Upper lobe of left lung (tissue), 6 donors: ENCODE measurements around the gene WDR47. TPM values are rescaled to one million over a fixed set of nuclear protein-coding genes. Genes with fewer than 3 reads are reported as not detected.
"Not testable (repeated sequence)": the region's sequence is repeated elsewhere in the genome, so short reads cannot be mapped to it uniquely, and the experiment has no call there.

Experiments used
- ATAC-seq, 2 donors: fragments of 200-7000 bp; cut with Tn5 transposase; one replicate each; pipeline ENCODE4 v1.9.1; 2022; ENCODE audit warnings: mild to moderate bottlenecking in 2 of 2, moderate library complexity in 2 of 2; ENCODE audit not compliant: low FRiP score in 2 of 2
- DNase-seq, 2 donors: peaks; one replicate each; pipeline ENCODE4 v3.0.0-alpha.2; 2019 to 2020
- H3K27ac ChIP-seq, 4 donors: fragments of 200-600 bp; sonication (generic); one replicate each; pipeline ENCODE4 v1.5.1; 2016 to 2019
- H3K27me3 ChIP-seq, 4 donors: fragments of 200-600 bp; sonication (generic); one replicate each; pipeline ENCODE4 v1.5.1; 2017 to 2019
- H3K36me3 ChIP-seq, 4 donors: fragments of 200-600 bp; sonication (generic); one replicate each; pipeline ENCODE4 v1.5.1; 2016 to 2019
- H3K4me1 ChIP-seq, 4 donors: fragments of 200-600 bp; sonication (generic); one replicate each; pipeline ENCODE4 v1.5.1; 2018 to 2019
- H3K4me3 ChIP-seq, 4 donors: fragments of 200-600 bp; sonication (generic); one replicate each; pipeline ENCODE4 v1.5.1; 2017 to 2019; ENCODE audit warnings: mild to moderate bottlenecking in 2 of 4, moderate library complexity in 1 of 4
- H3K9me3 ChIP-seq, 4 donors: fragments of 200-600 bp; sonication (generic); one replicate each; pipeline ENCODE4 v1.5.1; 2018 to 2019
- EP300 ChIP-seq, 4 donors: sonication (generic); formaldehyde crosslinking; IDR thresholded peaks; one replicate each; pipeline ENCODE4 v1.5.1; 2017; ENCODE audit warnings: antibody characterized with exemption in 4 of 4, control low read depth in 2 of 4
- POLR2A ChIP-seq, 4 donors: fragments of 450-650 bp; IDR thresholded peaks; one replicate each; pipeline ENCODE4 v1.5.1; 2016 to 2017; ENCODE audit warnings: antibody characterized with exemption in 4 of 4, mild to moderate bottlenecking in 2 of 4
- POLR2AphosphoS5 ChIP-seq, 2 donors: sonication (generic); formaldehyde crosslinking; IDR thresholded peaks; one replicate each; pipeline ENCODE4 v1.5.1; 2017; ENCODE audit warnings: antibody characterized with exemption in 2 of 2
- WGBS, 2 donors: methylation state at CpG; one replicate each; pipeline ENCODE4 v1.1.5; 2017 to 2018; 5-methylcytosine and 5-hydroxymethylcytosine counted together
- total RNA-seq, 6 donors: library from RNA; depleted of rRNA in 4 of 6; stranded (reverse); fragments of >200 nt in 4 of 6; gene quantifications; one replicate each; pipeline versions ENCODE4 v1.1.0 to v1.2.1, GENCODE V29; 2016 to 2021
- TF ChIP-seq, protein P1 (sequence below), 6 experiments: fragments of 450-650 bp in 4 of 6; fragments of 200-600 bp in 2 of 6; sonication (generic) in 2 of 6; IDR thresholded peaks; one replicate each; pipeline ENCODE4 v1.5.1; 2016 to 2019; ENCODE audit warnings: antibody characterized with exemption in 6 of 6
- donor health status: DM: no; HTN: no; CAD: no; lungs with moderate emphysema.
- donor health status: DM: no; HTN: yes; CAD: no; lungs with severe emphysema.

The WDR47 gene
- total RNA-seq, 6 donors from 2014 or later: 5.2 to 21.0 (median 13.9) TPM

DNA sequence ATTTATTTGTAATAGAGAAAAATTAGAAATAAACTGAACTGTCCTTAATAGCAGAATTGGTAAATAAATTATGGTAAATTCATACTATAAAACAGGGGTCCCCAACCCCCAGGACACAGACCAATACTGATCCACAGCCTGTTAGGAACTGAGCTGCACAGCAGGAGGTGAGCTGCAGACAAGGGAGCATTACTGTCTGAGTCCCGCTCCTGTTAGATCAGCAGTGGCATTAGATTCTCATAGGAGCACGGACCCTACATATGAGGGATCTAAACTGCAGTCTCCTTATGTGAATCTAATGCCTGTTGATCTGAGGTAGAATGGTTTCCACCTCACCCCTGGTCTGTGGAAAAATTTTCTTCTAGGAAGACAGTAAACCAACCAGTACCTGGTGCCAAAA, 7.5 kb downstream of the WDR47 start:
- no peaks in the 10 kb centered on the region for H3K27me3 ChIP-seq
- TF ChIP-seq POLR2AphosphoS5 (IDR thresholded peaks at IDR 0.05) (no peak), EP300 (IDR thresholded peaks at IDR 0.05) (no peak), POLR2A (IDR thresholded peaks at IDR 0.05) (no peak)
- TF ChIP-seq, protein P1, sequence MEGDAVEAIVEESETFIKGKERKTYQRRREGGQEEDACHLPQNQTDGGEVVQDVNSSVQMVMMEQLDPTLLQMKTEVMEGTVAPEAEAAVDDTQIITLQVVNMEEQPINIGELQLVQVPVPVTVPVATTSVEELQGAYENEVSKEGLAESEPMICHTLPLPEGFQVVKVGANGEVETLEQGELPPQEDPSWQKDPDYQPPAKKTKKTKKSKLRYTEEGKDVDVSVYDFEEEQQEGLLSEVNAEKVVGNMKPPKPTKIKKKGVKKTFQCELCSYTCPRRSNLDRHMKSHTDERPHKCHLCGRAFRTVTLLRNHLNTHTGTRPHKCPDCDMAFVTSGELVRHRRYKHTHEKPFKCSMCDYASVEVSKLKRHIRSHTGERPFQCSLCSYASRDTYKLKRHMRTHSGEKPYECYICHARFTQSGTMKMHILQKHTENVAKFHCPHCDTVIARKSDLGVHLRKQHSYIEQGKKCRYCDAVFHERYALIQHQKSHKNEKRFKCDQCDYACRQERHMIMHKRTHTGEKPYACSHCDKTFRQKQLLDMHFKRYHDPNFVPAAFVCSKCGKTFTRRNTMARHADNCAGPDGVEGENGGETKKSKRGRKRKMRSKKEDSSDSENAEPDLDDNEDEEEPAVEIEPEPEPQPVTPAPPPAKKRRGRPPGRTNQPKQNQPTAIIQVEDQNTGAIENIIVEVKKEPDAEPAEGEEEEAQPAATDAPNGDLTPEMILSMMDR (IDR thresholded peaks at IDR 0.05): no peak
- H3K4me3 ChIP-seq: no peak overlapping the region
- H3K4me1 ChIP-seq: no peaks in the 10 kb centered on the region
- DNase-seq (no peak), ATAC-seq (no peak)
- H3K27ac ChIP-seq: no peak overlapping the region
- no peaks in the 10 kb centered on the region for H3K36me3 ChIP-seq
- WGBS, 2 donors: 95 to 96% methylated on average over 2 of the region's 2 CpGs
- H3K9me3 ChIP-seq: no peaks in the 10 kb centered on the region

DNA sequence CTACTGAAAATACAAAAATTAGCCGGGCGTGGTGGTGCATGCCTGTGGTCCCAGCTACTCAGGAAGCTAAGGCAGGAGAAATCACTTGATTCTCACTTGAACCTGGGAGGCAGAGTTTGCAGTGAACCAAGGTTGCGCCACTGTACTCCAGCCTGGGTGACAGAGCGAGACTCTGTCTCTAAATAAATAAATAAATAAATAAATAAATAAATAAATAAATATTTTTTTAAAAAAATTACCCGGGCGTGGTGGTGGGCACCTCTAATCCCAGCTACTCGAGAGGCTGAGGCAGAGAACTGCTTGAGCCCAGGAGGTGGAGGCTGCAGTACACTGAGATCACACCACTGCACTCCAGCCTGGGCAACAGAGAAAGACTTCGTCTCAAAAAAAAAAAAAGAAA, 12.4 kb downstream of the WDR47 start:
- not testable (repeated sequence) for H3K9me3 ChIP-seq, H3K4me3 ChIP-seq, H3K27me3 ChIP-seq, H3K27ac ChIP-seq, ATAC-seq, H3K36me3 ChIP-seq, DNase-seq, H3K4me1 ChIP-seq
- WGBS, 2 donors: 95 to 97% methylated on average over 8 of the region's 8 CpGs

DNA sequence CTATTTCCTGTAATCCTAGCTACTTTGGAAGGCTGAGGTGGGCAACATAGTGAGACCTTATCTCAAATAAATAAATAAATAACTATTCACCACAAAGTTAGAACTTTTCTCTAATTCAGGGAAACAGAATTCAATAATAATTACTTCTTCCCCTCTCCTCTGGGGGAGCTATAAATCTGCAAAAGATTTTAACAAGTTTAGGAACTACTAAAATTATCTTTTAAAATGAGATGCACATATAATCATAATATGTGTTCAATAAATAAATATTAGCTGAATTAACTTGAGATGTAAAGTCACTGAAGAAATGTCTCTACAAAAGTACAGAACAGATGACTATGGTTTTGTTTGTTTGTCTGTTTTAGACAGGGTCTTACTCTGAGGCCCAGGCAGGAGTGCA, 14.1 kb downstream of the WDR47 start:
- DNase-seq (no peak), ATAC-seq (no peak)
- H3K36me3 ChIP-seq: no peaks in the 10 kb centered on the region
- H3K27ac ChIP-seq: no peak overlapping the region
- TF ChIP-seq EP300 (IDR thresholded peaks at IDR 0.05): no peak
- no peak for TF ChIP-seq POLR2A (IDR thresholded peaks at IDR 0.05)
- no peak for TF ChIP-seq POLR2AphosphoS5 (IDR thresholded peaks at IDR 0.05)
- TF ChIP-seq, protein P1 (IDR thresholded peaks at IDR 0.05): peak in 1 of 6 experiments; percentile 10
- H3K9me3 ChIP-seq: no peaks in the 10 kb centered on the region
- H3K4me3 ChIP-seq: no peak overlapping the region
- no peaks in the 10 kb centered on the region for H3K4me1 ChIP-seq
- H3K27me3 ChIP-seq: no peaks in the 10 kb centered on the region

DNA sequence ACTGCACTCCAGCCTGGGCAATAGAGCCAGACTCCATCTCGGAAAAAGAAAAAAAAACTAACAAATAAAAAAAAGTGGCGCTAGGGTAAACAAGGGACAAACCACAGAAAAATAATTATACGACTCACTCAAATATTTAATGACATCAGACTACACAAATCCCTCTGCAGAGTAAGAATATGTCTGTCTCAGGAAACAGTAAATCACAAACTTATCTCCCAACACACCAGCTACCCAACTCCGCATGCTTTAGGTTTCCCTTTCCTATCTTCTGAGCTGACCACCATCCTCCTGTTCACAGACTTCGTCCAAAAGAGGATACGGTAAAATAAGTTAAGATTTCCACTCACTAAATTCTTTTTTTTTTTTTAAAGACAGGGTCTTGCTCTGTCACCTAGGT, 16.2 kb downstream of the WDR47 start:
- H3K4me1 ChIP-seq: no peaks in the 10 kb centered on the region
- no peak for ATAC-seq
- H3K4me3 ChIP-seq: no peak overlapping the region
- H3K36me3 ChIP-seq: peaks cover 0 to 12% (median 0%) of the 10 kb centered on the region in 4 donors
- no peaks in the 10 kb centered on the region for H3K9me3 ChIP-seq
- 86 to 91% methylated on average over 6 of the region's 6 CpGs for WGBS, 2 donors
- no peak for DNase-seq
- TF ChIP-seq, protein P1 (IDR thresholded peaks at IDR 0.05): no peak
- no peak for TF ChIP-seq POLR2AphosphoS5 (IDR thresholded peaks at IDR 0.05)
- no peak for TF ChIP-seq POLR2A (IDR thresholded peaks at IDR 0.05)
- TF ChIP-seq EP300 (IDR thresholded peaks at IDR 0.05): no peak
- no peak overlapping the region for H3K27ac ChIP-seq
- no peaks in the 10 kb centered on the region for H3K27me3 ChIP-seq

DNA sequence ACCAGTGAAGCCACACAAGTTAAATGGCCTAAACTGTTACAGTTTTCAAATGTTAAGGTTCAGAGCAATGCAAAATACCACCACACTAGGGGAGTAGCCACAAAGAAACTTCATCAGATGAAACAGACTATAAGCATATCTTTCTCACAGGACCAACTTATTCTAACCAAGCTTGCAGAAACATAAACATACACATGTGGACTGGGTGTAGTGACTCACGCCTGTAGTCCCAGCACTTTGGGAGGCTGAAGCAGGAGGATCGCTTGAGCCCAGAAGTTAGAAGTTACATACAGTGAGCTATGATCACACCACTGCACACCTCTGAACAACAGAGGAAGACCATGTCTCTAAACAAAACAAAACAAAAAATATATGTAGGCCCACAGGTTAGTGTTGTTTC, 17.3 kb downstream of the WDR47 start:
- no peak overlapping the region for H3K4me3 ChIP-seq
- ATAC-seq (no peak), DNase-seq (no peak)
- no peak overlapping the region for H3K27ac ChIP-seq
- WGBS, 2 donors: 96% methylated on average over 2 of the region's 2 CpGs
- no peaks in the 10 kb centered on the region for H3K27me3 ChIP-seq
- no peak for TF ChIP-seq POLR2A (IDR thresholded peaks at IDR 0.05)
- H3K36me3 ChIP-seq: peaks cover 0 to 15% (median 0%) of the 10 kb centered on the region in 4 donors
- H3K4me1 ChIP-seq: no peaks in the 10 kb centered on the region
- no peaks in the 10 kb centered on the region for H3K9me3 ChIP-seq

DNA sequence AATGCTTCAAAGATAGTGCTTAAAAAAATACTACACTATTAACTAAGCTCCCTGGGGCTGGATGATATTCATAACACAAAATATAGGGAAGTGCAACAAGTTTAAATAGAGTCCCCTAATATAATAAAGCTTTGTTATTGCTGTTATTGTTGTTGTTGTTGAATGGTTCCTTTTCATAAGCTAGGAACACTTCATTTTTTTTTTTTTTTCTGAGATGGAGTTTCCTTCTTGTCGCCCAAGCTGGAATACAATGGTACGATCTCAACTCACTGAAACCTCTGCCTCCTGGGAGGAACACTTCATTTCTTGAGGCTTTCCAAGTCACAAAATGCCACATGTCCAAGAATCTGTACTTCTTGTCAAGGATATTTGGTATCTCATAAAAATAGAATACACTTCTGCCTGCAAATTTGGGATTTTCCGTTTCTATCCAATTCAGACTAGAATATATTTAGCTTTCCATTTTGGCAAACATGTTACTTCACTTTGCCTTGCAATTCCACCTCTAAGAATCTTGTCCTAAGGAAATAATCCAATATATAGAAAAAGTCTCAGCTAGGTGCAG, 21.1 kb downstream of the WDR47 start:
- no peaks in the 10 kb centered on the region for H3K4me1 ChIP-seq
- no peaks in the 10 kb centered on the region for H3K27me3 ChIP-seq
- H3K4me3 ChIP-seq: no peak overlapping the region
- H3K9me3 ChIP-seq: no peaks in the 10 kb centered on the region
- TF ChIP-seq POLR2A (IDR thresholded peaks at IDR 0.05) (no peak), POLR2AphosphoS5 (IDR thresholded peaks at IDR 0.05) (no peak), EP300 (IDR thresholded peaks at IDR 0.05) (no peak)
- TF ChIP-seq, protein P1 (IDR thresholded peaks at IDR 0.05): no peak
- DNase-seq (no peak), ATAC-seq (no peak)
- H3K36me3 ChIP-seq: peaks cover 0 to 31% (median 5%) of the 10 kb centered on the region in 4 donors
- 95 to 97% methylated on average over 3 of the region's 3 CpGs for WGBS, 2 donors
- no peak overlapping the region for H3K27ac ChIP-seq

DNA sequence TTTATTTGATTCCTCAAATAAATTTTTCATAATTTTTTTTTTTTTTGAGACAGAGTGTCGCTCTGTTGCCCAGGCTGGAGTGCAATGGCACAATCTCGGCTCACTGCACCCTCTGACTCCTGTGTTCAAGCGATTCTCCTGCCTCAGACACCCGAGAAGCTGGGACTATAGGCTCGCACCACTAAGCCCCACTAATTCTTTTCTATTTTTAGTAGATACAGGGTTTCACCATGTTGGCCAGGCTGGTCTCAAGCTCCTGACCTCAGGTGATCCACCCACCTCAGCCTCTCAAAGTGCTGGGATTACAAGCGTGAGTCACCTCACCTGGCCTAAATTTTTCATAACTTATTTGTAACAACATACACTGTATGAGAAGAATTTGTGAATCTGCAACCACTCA, 24.2 kb downstream of the WDR47 start:
- not testable (repeated sequence) for DNase-seq, H3K9me3 ChIP-seq, ATAC-seq, H3K4me3 ChIP-seq, H3K27me3 ChIP-seq, H3K4me1 ChIP-seq, H3K27ac ChIP-seq
- H3K36me3 ChIP-seq: peaks cover 0 to 48% (median 9%) of the 10 kb centered on the region in 4 donors
- WGBS, 2 donors: 96 to 97% methylated on average over 6 of the region's 6 CpGs
